ENCODE data around the gene NACC1.

- TF ChIP-seq EP300 (IDR thresholded peaks at IDR 0.05) = no peak
- no peak for TF ChIP-seq CTCF (IDR thresholded peaks at IDR 0.05)
Measured at GRCh38 chr19:13097463-13098258, 20.4 kb upstream of the NACC1 start.

Measured in ovary (tissue), 3 donors.